Activated CD4-positive, alpha-beta T cell treated with anti-CD3 and anti-CD28 coated beads for 4 hours (primary cell): ENCODE data around the gene OR4M1.
"Not testable (repeated sequence)": the region's sequence is repeated elsewhere in the genome, so short reads cannot be mapped to it uniquely, and the experiment has no call there.

ENCODE experiments used
- DNase-seq, 2 donors: peaks; one replicate each; pipeline ENCODE4 v3.0.0-alpha.2; 2020

The OR4M1 gene, protein sequence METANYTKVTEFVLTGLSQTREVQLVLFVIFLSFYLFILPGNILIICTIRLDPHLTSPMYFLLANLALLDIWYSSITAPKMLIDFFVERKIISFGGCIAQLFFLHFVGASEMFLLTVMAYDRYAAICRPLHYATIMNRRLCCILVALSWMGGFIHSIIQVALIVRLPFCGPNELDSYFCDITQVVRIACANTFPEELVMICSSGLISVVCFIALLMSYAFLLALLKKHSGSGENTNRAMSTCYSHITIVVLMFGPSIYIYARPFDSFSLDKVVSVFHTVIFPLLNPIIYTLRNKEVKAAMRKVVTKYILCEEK

DNA sequence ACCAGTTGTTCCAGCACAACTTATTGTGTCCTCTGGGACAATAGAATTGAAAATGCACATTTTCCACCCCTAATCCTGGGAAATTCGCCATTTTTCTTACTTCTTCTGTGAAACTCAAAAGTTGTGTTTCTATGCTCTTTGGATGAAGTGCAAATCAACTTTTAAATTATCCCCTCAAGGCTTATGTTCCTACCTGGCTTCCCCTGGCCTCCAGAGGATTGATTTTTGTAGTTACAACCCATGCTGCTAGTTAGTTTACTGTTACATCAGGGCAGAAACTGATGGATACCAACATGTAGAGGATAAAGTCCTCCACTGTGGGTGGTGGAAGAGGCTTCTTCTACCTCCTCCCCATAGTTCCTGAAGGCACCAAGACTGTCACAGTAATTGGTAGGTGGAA, at the start of gene OR4M1:
Gene OR4M1, plus strand, starts transcription at position 301 of the 400 bp plus-strand sequence. CDS start 6,819 bp downstream, outside the sequence.
- not testable (repeated sequence) for DNase-seq

DNA sequence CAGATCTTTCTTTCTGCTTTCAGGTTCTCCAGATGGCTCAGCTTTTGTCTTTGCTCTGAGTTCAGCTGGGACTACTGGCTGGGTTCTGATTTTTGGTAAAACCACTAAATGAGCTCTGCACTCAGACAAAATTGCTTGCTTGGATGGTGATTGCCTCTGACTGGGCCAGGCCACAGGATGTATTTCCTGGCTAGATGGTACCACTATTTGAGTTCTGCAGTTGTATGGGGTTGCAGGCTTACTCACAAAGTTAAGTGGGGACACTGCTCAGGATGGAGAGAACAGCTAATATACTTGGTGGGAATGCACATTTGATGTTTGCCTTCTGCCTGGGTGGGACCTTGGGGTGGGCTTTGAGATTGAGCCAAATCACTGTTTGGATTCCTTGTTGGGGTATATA, 43.9 kb upstream of the OR4M1 start:
- no peak for DNase-seq

DNA sequence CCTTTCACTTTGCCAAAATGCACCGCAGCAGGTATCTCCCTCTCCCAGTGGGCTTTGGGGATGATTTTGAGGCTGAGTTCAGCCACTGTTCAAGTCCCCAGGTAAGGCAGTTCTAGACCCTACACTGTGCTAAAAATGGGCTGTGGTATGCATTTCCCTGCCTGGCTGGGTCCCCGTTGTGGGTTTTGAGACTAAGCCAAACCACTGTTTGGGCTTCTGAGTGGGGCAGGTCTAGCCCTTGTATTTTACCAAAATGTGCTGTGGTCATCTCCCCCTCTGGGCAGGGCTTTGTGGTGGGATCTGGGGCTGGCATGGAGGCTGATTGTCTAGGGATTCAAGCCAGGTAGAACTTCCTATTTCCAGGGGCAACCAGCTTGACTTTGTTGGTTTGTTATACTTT, 43.5 kb upstream of the OR4M1 start:
- DNase-seq: no peak

DNA sequence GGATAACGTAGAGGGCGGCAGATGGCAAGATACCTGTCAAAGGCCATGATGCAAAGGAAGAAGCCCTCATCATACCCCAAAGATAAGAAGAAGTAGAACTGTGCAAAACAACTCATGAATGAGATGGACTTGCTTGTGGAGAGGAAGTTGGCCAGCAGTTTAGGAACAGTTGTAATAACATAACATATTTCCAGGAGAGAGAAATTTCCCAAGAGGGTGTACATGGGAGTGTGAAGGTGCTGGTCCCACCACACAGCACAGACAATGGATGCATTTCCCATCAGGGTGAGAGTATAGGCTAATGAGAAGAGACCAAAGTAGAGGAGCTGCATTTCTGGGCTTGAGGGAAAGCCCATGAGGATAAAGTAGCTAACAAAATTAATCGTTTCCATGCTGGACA, 39.4 kb upstream of the OR4M1 start:
- DNase-seq: not testable (repeated sequence)

DNA sequence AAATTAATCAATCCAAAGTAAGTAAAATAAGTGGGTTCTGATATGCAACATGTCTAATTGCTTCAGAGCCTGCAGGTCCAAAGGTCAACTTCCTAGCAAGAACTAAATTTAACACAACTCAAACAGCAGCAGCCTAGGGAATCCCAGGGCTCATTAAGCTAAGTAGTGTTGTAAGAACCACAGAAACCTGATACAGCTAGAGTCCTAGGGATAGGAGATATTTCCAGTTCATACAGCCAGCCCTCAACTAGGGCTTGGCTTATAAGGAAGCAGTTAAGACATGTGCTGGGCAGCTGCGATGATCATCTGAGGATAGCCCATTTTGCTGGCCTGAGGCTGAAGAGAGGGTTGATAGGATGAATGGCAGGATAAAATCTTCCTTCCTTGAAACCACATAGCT, 30.0 kb upstream of the OR4M1 start, which contains the start of gene OR4Q3:
Gene OR4Q3, plus strand, starts transcription at position 316 of the 400 bp plus-strand sequence.
- DNase-seq: no peak

DNA sequence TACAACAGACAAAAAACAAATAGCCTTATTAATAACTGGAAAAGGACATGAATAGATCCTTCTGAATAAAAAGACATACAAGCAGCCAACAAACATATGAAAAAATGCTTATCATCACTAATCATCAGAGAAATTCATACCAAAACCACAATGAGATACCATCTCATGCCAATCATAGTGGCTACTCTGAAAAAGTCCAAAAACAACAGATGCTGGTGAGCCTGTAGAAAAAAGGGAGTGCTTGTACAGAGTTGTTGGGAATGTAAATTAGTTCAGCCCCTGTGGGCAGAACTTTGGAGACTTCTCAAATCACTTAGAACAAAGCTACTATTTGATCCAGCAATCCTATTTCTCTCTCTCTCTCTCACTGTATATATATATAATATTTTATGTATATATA, 21.0 kb upstream of the OR4M1 start:
- DNase-seq: not testable (repeated sequence)

DNA sequence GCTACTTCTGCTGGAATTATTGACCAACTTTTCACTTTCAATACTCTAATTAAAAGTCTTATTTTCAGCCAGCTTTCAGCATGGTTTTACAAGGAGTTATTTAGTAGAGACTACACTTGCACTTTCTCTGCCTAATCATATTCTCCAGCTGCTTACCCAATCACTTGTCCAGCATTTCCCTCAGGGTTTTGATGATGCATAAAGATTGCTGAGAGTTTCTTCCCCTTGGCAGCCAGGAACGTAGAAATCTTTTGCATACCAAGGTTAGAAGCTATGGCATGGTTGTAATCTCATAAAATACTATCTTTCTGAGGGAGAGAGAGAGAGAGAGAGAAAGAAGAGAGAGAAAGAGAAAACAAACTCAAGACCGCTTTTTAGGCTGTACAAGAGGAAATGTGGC, 19.1 kb upstream of the OR4M1 start:
- no peak for DNase-seq

DNA sequence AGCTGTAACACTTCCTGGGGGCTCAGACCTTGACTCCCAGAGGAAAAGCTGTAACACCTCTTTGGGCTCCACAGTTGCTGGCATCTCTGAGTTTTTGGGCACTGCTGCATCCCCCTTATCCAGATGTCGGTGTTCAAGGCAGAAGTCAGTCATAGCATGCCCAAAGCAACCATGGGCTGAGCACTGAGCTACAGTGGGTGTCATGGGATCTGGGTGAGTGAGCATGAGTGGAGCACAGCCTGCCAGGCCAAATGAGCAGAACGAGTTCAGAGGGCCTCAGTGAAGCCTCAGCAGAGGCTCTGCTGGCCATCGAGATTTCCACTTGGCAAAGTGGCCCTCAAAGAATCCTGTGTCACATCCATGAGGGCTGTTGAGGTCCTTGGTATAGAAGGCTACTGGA, 1.8 kb upstream of the OR4M1 start:
- not testable (repeated sequence) for DNase-seq

DNA sequence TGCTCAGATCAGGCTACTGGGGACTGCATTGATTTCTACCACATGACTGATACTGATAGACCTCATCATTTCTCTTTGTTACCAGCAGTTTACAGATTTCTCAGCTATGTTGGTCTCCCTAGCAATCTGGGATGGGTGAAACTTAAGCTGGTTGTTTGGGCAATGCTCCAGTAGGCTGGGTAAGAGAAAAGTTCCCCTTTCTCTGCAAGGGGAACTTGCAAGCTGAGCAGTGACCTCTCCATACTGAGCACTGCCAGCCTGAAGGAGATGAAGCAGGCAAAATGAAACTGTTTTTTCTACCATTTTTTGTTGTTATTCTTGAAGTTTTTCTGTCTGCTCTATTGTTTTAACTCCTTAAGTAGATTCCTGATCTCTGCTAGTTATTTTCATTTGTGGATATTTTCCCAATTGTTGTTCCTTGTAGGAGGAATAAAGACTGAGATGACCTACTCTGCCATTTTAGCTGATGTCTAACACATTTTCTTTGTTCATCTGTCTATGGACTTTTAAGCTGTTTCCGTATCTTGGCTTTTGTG, 1.3 kb upstream of the OR4M1 start:
- no peak for DNase-seq

DNA sequence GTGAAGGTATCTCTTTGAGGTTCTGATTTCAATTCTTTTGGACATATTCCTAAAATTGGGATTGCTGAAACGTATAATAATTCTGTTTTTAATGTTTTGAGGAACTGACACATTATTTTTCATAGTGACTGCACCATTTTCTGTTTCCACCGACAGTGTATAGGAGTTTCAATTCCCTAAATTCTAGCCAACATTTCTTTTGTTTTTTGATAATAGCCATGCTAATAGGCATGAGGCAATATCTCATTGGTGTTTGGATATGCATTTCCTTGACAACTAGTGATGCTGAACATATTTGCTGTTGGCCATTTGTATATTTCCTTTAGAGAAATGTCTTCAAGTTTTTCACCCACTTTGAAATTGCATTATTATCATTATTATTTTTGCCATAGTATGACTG, 850 bp upstream of the OR4M1 start:
- DNase-seq: not testable (repeated sequence)

DNA sequence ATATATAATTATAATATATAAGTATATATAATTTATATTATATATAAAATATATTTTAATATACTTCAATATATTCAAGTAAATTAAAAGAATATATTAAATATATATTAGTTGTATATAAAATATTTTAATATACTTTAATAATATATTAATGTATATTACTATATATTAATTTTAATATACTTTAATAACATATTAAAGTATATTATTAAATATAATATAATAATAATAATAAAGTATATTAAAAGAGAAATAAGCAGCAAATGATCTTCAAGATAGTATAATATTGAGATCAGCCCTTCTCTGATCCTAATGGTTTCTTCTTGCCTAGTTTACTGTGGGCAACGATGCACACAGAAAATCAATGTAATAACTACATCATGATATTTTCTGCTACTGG, 2.3 kb downstream of the OR4M1 start:
- no peak for DNase-seq

DNA sequence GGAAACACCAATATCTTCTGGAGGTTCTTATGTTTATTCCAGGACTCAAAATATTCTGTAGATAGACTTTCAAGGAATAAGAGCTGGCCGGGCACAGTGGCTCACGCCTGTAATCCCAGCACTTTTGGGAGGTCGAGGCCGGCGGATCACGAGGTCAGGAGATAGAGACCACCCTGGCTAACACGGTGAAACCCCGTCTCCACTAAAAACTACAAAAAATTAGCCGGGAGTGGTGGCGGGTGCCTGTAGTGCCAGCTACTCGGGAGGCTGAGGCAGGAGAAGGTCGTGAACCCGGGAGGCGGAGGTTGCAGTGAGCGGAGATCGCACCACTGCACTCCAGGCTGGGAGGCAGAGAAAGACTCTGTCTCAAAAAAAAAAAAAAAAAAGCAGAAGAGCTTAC, 12.5 kb downstream of the OR4M1 start:
- not testable (repeated sequence) for DNase-seq

DNA sequence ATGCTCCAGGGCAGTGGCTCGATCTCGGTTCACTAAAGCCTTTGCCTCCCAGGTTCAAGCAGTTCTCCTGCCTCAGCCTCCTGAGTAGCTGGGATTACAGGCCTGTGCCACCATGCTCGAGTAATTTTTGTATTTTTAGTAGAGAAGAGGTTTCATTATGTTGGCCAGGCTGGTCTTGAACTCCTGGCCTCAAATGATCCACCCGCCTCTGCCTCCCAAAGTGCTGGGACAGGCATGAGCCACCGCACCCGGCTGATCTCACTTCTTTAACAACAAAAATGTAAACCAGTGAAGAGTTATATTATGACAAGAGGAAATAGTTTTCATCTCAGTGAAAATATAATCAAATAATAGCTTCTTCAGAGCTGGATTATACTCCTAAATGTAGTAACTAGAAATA, 14.0 kb downstream of the OR4M1 start:
- DNase-seq: not testable (repeated sequence)

DNA sequence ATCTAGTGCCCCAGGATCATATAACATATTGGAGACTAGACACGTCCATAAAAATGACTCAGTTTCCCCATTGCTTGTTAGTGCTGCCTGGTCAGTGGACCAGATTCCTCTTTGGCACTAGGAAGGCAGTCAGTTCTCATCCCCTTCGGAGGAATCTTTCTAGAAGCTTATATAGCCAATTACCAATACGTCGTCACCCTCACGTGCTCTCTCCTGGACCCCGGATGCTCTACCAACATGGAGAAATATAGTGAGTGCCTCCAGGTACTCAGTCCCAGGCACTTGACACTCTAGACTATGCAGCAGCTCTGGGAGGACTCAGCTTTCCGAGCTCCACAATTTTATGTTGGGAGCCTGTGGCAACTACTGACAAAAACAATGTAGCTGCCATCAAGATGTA, 14.8 kb downstream of the OR4M1 start:
- not testable (repeated sequence) for DNase-seq

DNA sequence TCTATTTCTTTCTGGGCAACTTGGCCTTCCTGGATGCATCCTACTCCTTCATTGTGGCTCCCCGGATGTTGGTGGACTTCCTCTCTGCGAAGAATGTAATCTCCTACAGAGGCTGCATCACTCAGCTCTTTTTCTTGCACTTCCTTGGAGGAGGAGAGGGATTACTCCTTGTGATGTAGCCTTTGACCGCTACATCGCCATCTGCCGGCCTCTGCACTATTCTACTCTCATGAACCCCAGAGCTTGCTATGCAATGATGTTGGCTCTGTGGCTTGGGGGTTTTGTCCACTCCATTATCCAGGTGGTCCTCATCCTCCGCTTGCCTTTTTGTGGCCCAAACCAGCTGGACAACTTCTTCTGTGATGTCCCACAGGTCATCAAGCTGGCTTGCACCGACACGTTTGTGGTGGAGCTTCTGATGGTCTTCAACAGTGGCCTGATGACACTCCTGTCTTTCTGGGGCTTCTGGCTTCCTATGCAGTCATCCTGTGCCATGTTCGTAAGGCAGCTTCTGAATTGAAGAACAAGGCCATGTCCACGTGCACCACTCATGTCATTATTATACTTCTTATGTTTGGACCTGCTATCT, 23.3 kb downstream of the OR4M1 start:
- DNase-seq: not testable (repeated sequence)

DNA sequence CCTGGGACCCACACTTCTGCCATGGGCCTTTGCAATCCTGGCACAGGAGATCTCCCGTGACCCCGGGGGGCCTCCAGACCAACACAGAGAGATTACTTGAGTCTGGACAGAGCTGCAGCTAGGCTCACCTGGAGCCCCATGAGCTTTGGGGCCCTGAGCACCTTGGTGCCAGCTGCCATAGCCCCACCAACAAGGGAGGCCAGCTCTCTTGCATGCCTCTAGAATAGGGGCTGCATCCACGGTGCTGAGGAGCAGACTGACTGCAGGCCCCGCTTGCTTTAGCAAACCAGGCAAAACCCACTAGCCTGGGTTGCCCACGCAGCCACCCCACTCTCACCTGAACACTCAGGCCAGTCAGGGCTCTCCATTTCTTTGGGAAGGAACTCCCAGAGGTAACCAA, 26.6 kb downstream of the OR4M1 start:
- no peak for DNase-seq

DNA sequence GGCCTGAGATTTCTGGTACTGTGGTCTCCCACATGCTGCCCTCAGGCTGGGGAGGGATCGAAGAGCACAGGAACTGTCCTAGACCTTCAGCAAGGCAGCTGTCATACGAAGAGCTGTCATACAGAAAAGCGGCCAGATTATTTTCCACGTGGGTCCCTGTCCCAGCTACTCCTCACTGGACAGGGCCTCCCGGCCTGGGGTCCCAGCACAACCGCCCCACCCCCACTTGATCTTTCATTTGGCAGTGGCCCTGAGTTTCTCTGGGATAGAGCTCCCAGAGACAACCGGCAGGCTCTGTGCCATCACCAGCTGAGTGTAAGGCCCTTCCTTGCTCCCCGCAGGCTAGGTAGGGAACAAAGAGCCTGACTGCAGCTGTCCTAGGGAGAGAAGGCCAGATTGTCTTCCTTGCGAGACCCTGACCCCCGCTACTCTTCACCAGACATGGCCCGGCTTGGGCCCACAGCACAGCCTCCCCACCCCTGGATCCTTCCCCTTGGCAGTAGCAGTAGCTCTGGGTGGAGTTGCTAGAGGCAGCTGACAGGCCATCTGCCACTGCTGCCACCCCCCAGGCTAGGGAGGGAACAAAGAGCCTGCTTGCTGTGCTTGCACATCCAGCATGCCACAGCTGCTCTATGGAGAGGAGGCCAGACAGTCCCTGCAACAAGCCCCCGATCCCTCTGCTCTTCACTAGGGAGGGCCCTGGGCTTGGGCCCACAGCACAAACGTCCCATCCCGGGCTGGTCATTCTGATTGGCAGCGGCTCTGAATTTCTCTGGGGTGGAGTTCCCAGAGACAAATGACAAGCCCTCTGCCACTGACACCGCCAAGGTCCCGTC, 27.2 kb downstream of the OR4M1 start:
- DNase-seq: no peak

DNA sequence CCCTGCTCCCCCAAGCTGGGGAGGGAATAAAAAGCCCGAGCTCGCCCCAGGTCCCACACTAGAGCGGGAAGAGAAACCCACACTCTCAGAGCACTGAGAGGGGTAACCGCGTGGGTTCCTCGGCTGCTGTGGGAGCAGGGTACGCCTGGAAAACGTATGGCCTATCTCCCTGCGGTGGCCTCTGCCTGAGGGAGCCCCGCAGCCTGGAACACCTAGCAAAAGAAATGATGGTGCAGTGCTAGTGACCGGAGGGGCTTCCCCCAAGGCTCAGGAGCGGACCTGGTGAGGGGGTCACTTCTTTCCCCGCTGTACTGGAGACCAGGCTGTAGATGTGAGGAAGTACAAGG, 27.8 kb downstream of the OR4M1 start:
- no peak for DNase-seq

DNA sequence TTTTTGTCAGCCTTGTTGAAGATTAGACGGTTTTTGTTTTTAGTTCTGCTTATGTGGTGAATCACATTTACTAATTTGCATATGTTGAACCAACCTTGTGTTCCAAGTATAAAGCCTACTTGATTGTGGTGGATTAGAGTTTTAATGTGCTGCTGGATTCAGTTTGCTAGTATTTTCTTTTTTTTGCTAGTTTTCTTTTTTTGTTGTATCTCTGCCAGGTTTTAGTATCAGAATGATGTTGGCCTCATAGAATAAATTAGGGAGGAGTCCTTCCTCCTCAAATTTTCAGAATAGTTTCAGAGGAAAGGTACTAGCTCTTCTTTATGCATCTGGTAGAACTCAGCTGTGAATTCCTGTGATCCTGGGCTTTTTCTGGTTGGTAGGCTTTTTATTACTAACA, 30.2 kb downstream of the OR4M1 start, which contains the start of gene OR4N2:
Gene OR4N2, plus strand, starts transcription at position 301 of the 400 bp plus-strand sequence. CDS start 23,679 bp downstream, outside the sequence.
- not testable (repeated sequence) for DNase-seq

DNA sequence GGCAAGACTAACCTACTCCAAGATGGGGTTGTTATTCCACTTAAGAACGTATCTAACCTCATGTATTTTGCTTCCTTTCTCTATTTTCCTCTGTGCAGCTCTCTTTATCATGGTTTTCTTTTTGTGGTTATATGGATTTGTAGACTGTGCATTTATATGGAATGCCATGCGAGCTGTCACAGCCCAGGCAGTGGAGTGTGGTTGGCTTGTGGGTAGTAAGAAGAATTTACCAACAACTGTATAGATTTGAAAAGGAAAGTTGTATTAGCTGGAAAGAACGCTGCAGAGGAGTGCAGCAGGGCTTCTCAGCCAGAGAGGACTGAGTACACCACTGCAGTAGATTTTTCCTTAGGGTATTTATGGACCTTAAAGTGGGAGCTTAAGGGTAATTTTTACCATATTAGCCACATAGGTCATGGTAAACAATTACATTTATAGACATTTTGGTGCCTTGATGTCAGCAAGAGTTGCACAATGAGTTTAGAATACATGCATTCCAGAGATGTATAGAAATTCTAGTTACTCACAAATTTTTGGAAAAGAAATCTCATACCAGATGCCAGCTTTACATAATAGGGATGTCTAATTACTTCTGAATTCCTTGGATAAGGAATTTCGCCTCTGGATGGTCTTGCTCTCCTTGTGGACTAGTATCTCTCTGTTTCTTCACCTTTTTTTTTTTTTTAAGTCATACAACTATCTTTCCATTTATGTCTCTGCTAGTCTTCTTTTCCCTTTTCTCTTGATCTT, 40.0 kb downstream of the OR4M1 start:
- not testable (repeated sequence) for DNase-seq

DNA sequence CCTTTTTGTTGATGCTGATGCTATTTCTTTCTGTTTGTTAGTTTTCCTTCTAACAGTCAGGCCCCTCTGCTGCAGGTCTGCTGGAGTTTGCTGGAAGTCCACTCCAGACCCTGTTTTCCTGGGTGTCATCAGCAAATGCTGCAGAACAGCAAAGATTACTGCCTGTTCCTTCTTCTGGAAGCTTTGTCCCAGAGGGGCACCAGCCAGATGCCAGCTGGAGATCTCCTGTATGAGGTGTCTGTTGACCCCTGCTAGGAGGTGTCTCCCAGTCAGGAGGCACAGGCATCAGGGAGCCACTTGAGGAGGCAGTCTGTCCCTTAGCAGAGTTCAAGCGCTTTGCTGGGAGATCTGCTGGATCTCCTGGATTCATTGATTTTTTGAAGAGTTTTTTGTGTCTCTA, 46.6 kb downstream of the OR4M1 start:
- DNase-seq: not testable (repeated sequence)

DNA sequence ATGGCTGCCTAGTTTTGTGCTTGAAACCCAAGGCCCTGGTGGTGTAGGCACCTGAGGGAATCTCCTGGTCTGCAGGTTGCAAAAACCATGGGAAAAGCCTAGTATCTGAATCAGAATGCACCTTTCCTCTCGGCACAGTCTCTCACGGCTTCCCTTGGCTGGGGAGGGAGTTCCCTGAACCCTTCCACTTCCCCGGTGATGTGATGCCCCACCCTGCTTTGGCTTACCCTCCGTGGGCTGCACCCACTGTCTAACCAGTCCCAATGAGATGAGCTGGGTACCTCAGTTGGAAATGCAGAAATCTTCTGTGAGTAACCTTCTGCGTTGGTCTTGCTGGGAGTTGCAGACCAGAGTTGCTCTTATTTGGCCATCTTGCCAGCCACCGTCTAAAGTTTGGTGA, 47.7 kb downstream of the OR4M1 start:
- DNase-seq: not testable (repeated sequence)

DNA sequence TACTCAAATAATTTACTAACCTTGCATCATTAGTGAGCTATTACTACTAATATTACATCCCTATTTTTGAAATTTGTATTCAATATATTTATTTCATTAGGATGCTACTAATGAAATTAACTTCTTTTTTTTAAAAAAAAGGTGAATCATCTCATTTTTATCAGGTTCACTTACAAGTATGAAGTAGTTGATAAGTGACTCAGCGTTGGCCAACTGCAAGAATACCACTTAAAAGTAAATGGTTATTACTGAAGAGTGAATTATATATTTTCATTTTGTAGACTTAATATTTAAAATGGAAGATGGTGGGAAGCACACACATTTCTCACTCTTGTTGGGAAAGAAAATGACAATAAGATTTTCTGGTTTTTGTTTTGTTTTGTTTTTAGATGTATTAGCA, 49.9 kb downstream of the OR4M1 start:
- DNase-seq: no peak
